GM19438 (cell line): ENCODE measurements around the gene TSC22D3.
"Not testable (repeated sequence)": the region's sequence is repeated elsewhere in the genome, so short reads cannot be mapped to it uniquely, and the experiment has no call there.

ENCODE experiments used
- ATAC-seq: cut with Tn5 transposase; IDR thresholded peaks from one replicate; pipeline ENCODE4 v1.9.1; 2021; ENCODE audit warnings: low read depth; ENCODE audit not compliant: unreplicated experiment

The TSC22D3 gene

GRCh38 chrX:107775734-107776511 is at the start of gene TSC22D3:
TSC22D3 (minus strand) TSS chrX:107775787; CDS start chrX:107775419, 368 bp downstream.
- ATAC-seq: peak; percentile 75

DNA sequence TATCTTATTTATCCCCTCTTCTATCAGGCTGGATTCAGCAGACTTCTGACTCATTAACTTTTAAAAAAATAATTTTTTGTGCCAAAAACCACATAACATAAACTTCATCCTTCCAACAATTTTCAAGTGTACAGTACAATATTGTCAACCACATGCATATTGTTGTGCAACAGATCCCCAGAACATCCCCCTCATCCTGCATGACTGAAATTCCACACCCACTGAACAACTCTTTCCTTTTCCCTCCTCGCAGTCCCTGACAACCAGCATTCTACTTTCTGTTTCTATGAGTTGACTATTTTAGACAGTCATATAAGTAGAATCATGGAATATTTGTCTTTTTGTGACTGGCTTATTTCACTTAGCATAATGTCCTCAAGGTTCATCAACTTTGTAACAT is 47.9 kb upstream of the TSC22D3 start:
- ATAC-seq: no peak

DNA sequence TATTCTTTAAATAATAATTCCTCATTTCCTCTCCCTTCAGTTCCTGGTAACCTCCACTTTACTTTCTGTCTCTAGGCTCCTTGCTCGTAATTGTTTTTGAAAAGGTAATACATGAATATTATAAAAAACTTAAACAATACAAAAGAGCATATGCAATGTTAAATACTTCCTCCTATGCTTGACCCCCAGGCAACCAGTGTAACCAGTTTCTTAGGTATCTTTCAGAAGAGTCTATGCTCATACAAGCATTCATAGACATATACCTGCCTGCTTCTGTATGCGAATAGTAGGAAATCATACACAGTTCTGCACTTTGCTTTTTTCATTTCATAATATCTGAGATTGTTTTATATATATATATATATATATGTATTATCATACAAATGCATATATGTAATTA is 47.5 kb upstream of the TSC22D3 start:
- ATAC-seq: no peak

DNA sequence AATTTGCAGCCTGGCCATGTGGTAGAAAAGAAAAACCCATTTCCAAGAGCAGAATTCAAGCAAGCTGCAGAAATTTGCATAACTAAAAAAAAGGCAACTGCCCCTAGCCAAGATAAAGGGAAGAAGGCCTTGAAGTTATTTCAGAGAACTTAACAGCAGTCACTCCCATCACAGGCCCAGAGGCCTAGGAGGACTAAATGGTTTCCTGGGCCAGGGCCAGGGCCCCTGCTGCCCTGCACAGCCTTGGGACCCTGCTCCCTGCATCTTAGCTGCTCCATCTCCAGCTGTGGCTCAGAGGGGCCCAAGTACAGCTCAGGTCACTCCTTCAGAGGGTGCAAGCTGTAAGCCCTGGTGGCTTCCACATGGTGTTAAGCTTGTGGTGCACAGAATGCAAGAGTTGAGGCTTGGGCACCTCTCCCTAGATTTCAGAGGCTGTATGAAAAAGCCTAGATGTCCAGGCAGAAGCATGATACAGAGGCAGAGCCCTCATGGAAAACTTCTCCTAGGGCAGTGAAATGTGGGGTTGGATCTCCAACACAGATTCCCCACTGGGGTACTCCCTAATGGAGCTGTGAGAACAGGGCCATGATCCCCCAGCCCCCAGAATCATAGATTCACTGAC is 43.4 kb upstream of the TSC22D3 start:
- no peak for ATAC-seq

DNA sequence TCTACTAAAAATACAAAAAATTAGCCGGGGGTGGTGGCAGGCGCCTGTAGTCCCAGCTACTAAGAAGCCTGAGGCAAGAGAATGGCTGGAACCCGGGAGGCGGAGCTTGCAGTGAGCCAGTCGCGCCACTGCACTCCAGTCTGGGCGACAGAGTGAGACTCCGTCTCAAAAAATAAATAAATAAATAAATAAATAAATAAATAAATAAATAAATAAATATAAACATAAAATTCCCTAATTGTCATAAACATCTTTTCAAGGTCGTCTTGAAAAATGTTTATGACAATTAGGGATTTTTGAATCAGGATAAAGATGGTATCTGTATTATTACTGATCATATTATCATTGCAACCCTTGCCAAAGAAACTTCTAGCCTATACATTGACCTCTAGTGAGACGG is 34.5 kb upstream of the TSC22D3 start:
- not testable (repeated sequence) for ATAC-seq

GRCh38 chrX:107805179-107805578 is 29.6 kb upstream of the TSC22D3 start:
- no peak for ATAC-seq

- no peak for ATAC-seq
Observed at GRCh38 chrX:107804427-107804826, 28.8 kb upstream of the TSC22D3 start.

DNA sequence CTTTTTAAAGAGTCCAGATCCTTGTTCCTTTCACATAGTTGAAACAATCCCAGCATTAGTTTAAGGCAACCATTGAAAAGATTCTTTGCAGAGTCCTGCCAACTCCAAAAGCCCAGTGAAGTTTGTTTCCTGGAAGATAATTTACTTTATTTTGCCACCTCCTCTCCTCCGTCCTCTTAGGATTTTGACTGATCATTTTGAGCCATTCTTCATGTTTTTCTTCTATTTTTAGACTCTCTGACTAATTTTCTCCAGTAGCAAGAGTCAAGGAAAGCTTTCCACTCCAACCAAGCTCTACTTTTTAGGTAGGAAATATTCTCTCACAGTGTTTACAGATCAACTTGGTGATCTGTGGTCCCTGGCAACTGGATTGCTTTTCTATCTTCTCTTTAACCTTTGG is 12.2 kb upstream of the TSC22D3 start:
- no peak for ATAC-seq

DNA sequence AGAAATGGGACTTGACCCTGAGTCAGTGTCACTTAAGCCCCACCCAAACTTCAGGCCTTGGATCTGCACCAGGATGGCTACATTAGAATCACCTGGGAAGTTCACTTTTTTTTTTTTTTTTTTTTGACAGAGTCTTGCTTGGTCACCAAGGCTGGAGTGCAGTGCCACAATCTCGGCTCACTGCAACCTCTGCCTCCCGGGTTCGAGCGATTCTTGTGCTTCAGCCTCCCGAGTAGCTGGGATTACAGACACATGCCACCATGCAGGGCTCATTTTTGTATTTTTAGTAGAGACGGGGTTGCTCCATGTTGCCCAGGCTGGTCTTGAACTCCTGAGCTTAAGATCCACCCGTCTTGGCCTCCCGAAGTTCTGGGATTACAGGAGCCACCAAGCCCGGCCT is 4.9 kb upstream of the TSC22D3 start:
- ATAC-seq: no peak

GRCh38 chrX:107777536-107777832 is 1.9 kb upstream of the TSC22D3 start, which contains the start of gene NCBP2L:
NCBP2L (plus strand) TSS chrX:107777733; CDS start chrX:107794221, 16,488 bp downstream.
- no peak for ATAC-seq

DNA sequence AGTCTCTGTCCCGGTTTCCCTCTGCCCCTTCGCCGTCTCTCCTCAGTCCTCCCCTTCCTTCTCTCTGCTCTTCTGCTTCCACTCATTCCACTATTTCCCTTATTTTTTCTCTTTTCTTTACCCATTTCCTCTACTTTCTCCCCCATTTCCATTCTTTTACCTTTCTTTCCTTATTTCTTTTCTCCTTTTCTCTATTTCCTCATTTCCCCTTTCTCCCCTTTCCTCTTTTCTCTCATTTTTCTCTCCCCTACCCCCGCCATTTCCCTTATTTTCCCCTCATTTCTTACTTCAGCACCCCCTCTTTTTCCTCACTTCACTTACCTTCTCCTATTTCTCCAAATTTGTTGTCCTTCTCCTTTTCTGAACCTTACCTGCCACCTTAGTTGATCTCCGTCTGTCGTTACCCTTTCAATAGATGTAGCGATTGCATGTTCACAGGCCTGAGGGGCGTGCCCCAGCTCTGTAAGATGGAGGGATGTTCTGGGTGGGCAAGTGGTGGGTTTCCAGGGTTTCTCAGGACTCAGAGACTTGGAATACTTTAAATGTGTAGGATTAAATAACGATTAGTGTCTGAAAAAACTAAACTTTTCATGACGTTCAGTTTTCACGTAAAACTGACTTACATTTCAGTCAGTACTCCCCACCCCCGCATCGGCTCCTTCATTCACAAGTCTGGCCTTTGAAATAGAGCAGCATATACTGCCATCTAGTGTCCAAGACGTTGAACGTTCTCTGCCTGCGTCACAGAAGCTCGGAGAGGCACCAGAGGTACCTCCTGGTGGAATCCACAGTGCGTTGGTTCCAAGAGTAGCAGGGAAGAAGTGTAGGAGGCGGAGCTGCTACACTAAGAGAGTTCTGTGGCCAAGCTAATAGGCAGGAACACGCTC is 1.3 kb upstream of the TSC22D3 start:
- peak; percentile 61 for ATAC-seq

GRCh38 chrX:107775000-107775733 is 420 bp downstream of the TSC22D3 start:
- ATAC-seq: peak; percentile 49

DNA sequence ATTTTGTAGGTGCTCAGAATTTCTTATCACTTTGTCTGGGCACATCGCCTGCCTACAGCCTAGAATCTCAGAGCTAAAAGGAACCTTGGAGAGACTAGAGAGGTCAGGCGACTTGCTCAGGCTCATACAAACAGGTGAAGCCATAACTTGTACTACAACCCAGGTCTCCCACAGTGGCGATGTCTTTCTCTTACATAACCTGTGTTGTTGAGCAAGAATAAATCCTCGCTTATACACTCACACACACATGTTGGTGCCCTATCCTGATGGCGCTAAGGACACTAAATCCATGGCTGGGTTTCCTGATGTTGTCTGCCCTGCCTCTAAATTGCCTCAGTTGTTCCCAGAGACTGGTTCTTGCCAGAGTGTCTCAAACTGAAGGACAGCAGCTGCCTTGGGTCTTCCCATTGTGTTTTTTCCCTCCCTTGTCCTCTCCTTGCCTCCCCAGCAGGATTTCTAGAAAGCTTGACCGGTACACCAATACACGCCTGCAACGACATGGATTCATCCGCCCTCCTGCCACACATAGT is 1.6 kb downstream of the TSC22D3 start:
- ATAC-seq: no peak

DNA sequence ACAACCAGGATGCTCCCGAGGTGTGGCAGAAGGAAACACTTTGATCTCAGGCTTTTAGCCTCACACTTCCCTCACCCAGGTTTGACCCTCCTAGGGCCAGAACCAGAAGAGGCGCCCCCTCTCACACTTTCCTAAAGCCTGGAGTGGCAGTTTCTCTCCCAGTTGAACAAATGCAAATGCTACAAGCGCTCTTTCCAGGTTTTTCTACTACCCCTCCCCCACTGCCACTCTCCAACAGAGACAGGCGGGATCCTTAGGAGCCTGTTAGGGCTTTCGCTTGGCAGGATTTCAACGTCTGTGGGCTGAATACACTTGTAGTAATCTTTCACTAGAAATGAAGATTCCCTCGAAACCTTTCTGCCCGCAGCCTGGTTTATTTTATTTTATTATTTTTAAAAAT is 2.4 kb downstream of the TSC22D3 start:
- no peak for ATAC-seq

GRCh38 chrX:107769581-107770317 is 5.8 kb downstream of the TSC22D3 start:
- no peak for ATAC-seq

GRCh38 chrX:107768051-107768450 is 7.5 kb downstream of the TSC22D3 start:
- ATAC-seq: no peak

DNA sequence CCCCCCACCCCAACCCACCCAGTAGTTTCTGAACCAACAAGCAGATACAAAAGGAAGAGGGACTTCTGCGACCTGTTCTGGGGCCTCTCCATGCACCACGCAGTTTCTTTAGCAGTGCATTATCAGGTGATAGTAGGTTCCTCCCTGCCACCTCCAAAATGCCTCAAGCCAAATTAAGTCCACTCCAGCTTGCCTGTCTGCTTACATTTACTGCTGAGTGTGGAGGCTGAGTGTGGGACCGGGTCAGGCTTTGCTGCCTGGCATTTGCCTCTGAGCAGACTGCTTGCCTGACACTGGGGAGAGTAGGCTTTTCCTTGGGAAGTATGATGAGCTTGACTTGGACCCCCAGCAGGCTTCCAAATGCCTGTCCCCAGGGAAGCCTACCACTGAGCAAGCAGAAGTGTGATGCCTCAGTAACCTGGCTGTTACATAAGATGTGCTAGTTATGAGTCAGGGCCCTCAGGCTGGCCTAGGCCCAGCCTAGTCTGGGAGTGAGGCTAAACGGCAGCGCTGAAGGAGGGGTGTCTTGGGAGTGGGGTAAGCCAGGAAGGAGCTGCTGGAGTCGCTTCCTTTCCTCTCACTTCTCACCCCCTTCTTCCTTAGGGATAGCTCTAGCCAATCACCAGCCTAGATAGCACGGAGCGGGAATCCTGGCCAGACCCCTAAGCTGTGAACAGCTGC is 9.0 kb downstream of the TSC22D3 start:
- ATAC-seq: no peak

DNA sequence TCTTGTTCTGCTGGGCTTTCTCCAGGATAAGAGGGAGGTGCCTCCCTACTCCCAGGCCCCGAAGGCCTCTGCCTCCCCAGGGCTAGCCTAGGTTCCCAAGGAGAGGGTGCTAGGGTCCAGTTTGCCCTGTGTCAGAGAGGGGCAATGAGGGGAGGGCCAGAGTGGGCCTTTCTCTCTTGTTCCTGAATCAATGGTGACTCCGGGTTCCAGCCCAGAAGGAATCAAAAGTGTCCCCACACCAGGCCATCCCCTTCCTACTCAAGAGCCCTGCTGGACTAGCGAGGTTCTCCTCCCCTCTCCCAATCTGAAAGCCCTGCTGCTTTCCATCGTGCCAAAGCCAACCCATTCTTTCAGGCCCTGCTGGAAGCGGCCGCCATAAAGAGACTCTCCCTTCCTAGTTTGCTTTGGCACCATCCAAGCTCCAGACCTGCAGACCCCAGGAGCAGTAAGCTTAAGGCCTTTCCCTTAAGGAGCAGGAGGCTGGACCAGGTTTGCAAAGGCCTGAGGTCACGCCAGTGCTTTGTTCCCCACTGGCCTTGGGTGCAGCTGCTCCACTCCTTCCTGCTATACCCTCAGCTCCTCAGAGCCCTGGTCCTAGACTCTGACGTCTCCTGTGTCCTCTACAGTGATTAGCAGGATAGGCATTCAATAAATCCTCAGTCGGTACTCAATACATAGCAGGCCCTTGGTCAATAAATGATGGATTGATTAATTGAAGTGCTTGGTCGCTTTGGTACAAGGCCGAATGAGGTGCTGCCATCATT is 10.6 kb downstream of the TSC22D3 start:
- no peak for ATAC-seq
